ENCODE data around the gene SASH3. TPM values are rescaled to one million over a fixed set of nuclear protein-coding genes. Genes with fewer than 3 reads are reported as not detected.

The SASH3 gene
- total RNA-seq, 2 donors from 2014 or later = 2.9 to 4.5 TPM

DNA sequence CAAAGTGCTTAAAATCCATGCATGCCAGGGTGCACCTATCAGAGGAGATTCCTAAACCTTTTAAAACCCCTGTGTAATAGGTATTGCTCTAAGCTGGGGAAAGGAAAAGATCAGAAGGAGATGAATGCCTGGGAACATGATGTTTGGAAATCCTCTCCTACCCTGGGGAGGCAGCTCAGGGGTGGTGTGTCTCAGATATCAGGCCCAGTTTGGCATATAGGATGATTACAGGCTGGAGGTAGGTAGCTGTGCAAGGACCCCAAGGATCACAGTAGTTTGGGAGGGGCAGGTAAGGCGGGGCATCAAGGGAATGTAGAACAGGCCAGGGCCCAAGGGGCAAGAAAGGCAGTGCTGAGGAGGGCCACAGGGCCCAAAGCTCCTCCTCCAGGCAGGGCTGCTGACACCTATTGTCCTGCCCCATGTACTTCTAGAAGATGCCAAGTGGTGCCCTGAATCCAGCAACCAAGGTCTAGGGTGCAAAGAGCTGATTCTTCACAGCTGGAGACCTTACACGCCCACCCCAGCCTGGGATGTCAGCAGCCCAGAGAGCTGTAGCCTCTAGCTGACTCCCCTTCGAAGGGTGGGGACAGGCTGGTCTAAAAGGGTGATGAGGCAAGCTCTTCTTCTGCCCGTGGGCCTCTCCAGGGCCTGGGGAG, 17.6 kb downstream of the SASH3 start:
- intact Hi-C loops (cut with DNase I) = no loop called here
- no peak overlapping the region for H3K4me3 ChIP-seq
- H3K4me1 ChIP-seq = no peaks in the 10 kb centered on the region
- TF ChIP-seq, protein P1, sequence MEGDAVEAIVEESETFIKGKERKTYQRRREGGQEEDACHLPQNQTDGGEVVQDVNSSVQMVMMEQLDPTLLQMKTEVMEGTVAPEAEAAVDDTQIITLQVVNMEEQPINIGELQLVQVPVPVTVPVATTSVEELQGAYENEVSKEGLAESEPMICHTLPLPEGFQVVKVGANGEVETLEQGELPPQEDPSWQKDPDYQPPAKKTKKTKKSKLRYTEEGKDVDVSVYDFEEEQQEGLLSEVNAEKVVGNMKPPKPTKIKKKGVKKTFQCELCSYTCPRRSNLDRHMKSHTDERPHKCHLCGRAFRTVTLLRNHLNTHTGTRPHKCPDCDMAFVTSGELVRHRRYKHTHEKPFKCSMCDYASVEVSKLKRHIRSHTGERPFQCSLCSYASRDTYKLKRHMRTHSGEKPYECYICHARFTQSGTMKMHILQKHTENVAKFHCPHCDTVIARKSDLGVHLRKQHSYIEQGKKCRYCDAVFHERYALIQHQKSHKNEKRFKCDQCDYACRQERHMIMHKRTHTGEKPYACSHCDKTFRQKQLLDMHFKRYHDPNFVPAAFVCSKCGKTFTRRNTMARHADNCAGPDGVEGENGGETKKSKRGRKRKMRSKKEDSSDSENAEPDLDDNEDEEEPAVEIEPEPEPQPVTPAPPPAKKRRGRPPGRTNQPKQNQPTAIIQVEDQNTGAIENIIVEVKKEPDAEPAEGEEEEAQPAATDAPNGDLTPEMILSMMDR (IDR thresholded peaks at IDR 0.05) = no peak
- no peaks in the 10 kb centered on the region for H3K36me3 ChIP-seq
- H3K9ac ChIP-seq (ENCODE audit: low read depth in 2 of 2, low read length in 2 of 2) = no peak overlapping the region
- no peaks in the 10 kb centered on the region for H3K9me3 ChIP-seq
- H3K27me3 ChIP-seq = no peaks in the 10 kb centered on the region
- no peak overlapping the region for H3K27ac ChIP-seq
- no peak for DNase-seq

DNA sequence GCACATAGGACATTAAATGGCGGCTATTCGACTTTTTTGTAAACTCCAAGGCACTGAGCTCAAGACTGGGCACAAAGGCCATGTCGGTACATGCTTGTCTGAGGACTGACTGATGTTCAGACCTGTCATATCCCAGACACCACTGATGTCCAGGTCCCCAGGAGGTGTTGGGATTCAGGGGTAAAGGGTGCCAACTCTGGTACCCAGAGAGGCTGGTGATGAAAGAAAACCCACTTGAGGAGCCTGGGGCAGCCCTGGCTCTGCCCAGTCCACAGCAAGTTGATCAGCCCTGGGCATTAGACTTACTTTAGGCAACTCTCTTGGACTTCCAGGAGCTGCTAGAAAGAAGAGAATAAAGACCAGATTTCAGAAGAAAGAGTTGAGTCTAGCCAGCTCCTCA, 18.7 kb downstream of the SASH3 start:
- no peaks in the 10 kb centered on the region for H3K36me3 ChIP-seq
- DNase-seq = no peak
- H3K9me3 ChIP-seq = no peaks in the 10 kb centered on the region
- H3K4me1 ChIP-seq = no peaks in the 10 kb centered on the region
- no peak overlapping the region for H3K4me3 ChIP-seq
- no peaks in the 10 kb centered on the region for H3K27me3 ChIP-seq
- TF ChIP-seq, protein P1 (IDR thresholded peaks at IDR 0.05) = no peak
- intact Hi-C loops (cut with DNase I) = no loop called here
- no peak overlapping the region for H3K27ac ChIP-seq
- H3K9ac ChIP-seq (ENCODE audit: low read depth in 2 of 2, low read length in 2 of 2) = no peak overlapping the region

DNA sequence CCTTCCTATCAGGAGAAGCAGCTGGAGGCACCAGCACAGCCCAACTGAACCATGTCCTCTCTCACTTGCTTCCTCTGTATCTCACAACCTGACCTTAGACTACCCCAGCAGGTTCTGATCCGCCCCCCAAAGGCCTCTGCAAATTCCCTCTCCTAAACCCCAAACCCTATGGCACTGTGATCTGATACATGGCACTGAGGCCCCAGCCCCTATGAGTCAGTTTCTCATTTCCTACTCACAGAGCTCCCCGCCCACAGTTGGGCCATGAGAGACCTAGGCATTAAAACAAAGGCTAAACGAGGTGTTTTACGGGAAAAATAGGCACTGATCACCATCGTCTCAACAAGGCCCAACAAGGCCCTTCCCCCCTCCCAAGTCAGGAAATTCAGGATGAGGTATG, 19.1 kb downstream of the SASH3 start:
- Histone ChIP-seq H3K27me3 (no peaks in the 10 kb centered on the region), H3K4me3 (no peak overlapping the region), H3K36me3 (no peaks in the 10 kb centered on the region), H3K9me3 (no peaks in the 10 kb centered on the region), H3K4me1 (no peaks in the 10 kb centered on the region), H3K27ac (no peak overlapping the region), H3K9ac (ENCODE audit: low read depth in 2 of 2, low read length in 2 of 2) (no peak overlapping the region)
- TF ChIP-seq, protein P1 (IDR thresholded peaks at IDR 0.05) = no peak
- no peak for DNase-seq
- intact Hi-C loops (cut with DNase I) = no loop called here

DNA sequence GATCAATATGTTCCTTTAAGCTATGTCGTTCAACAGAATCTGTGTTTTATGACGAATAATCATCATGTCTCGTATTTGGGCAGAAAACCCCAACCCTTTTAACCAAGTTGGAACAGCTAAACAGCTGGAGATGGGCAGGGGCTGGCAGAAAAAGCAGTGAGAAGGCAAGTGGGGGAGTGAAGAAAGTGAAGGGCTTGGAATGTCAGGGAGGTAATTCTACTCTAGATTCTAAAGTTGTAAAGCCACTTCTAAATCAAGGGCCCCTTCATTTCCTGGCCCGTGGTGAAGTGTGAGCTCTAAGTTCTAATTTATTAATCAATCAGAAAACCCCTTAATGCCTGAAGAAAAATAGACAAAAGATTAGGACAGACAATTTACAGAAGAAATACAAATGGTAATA, 20.4 kb downstream of the SASH3 start:
- intact Hi-C loops (cut with DNase I) = no loop called here
- no peak overlapping the region for H3K9ac ChIP-seq (ENCODE audit: low read depth in 2 of 2, low read length in 2 of 2)
- no peak overlapping the region for H3K4me3 ChIP-seq
- TF ChIP-seq, protein P1 (IDR thresholded peaks at IDR 0.05) = no peak
- H3K27me3 ChIP-seq = no peaks in the 10 kb centered on the region
- H3K9me3 ChIP-seq = no peaks in the 10 kb centered on the region
- no peak overlapping the region for H3K27ac ChIP-seq
- DNase-seq = no peak
- no peaks in the 10 kb centered on the region for H3K36me3 ChIP-seq
- H3K4me1 ChIP-seq = no peaks in the 10 kb centered on the region

DNA sequence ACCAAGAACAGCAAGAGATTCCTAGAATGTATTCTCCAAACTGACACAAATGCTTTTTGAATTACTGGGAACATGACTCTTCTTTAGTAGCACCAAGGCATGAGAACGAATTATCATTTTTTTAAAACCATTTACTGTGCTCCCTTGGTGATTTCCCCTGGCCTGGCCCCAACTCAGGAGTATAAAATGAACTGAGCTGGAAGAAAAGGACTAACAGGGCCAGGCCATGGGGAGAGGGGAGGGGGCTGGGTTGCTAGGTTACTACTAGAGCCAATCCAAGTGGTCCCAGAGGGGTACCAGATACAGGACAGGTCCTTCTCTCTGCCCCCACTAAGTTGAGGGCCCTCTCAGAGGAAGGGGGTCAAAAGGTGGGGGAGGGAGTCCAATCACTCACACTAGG, 23.1 kb downstream of the SASH3 start:
- no peaks in the 10 kb centered on the region for H3K27me3 ChIP-seq
- H3K9me3 ChIP-seq = no peaks in the 10 kb centered on the region
- no peak for DNase-seq
- H3K4me3 ChIP-seq = no peak overlapping the region
- H3K36me3 ChIP-seq = no peaks in the 10 kb centered on the region
- H3K9ac ChIP-seq (ENCODE audit: low read depth in 2 of 2, low read length in 2 of 2) = no peak overlapping the region
- TF ChIP-seq, protein P1 (IDR thresholded peaks at IDR 0.05) = no peak
- H3K4me1 ChIP-seq = no peaks in the 10 kb centered on the region
- intact Hi-C loops (cut with DNase I) = no loop called here
- no peak overlapping the region for H3K27ac ChIP-seq

Measured in colonic mucosa (tissue), 4 donors.